WI38 (cell line): Measurements from ENCODE around the gene RHOXF1.
"Not testable (repeated sequence)": the region's sequence is repeated elsewhere in the genome, so short reads cannot be mapped to it uniquely, and the experiment has no call there.

Experiments
- H3K4me3 ChIP-seq: 2 replicates; pipeline ENCODE4 v1.5.1; 2011; ENCODE audit warnings: low read depth, mild to moderate bottlenecking, control low read depth, low read length
- TF ChIP-seq, protein P1 (sequence below): IDR thresholded peaks from 2 replicates; pipeline ENCODE4 v1.5.1; 2012; ENCODE audit warnings: low read depth, mild to moderate bottlenecking, control low read depth, low read length

The RHOXF1 gene

GRCh38 chrX:120137439-120137838 lies 21.7 kb upstream of the RHOXF1 start:
- H3K4me3 ChIP-seq: no peak overlapping the region
- TF ChIP-seq, protein P1, sequence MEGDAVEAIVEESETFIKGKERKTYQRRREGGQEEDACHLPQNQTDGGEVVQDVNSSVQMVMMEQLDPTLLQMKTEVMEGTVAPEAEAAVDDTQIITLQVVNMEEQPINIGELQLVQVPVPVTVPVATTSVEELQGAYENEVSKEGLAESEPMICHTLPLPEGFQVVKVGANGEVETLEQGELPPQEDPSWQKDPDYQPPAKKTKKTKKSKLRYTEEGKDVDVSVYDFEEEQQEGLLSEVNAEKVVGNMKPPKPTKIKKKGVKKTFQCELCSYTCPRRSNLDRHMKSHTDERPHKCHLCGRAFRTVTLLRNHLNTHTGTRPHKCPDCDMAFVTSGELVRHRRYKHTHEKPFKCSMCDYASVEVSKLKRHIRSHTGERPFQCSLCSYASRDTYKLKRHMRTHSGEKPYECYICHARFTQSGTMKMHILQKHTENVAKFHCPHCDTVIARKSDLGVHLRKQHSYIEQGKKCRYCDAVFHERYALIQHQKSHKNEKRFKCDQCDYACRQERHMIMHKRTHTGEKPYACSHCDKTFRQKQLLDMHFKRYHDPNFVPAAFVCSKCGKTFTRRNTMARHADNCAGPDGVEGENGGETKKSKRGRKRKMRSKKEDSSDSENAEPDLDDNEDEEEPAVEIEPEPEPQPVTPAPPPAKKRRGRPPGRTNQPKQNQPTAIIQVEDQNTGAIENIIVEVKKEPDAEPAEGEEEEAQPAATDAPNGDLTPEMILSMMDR: no peak

DNA sequence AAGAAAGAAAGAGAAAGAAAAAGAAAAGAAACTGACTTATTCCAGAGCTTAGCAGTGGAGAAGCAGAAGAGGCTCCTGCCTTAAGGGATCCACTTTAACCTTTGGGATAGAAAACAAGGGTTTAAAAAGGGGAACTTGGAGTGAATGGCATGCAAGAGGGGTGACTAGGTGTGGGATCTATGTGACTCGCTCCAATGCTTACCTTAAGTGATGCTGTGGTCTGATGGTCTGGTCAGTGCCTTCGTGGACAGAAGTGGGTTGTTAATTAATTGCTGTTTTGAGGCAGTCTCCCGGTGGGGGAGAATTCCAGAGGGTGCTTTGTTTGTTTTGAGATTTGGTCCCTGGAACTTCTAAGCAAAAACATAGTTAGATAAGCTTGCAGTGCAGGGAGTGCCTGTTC lies 21.1 kb upstream of the RHOXF1 start:
- TF ChIP-seq, protein P1: no peak
- no peak overlapping the region for H3K4me3 ChIP-seq

DNA sequence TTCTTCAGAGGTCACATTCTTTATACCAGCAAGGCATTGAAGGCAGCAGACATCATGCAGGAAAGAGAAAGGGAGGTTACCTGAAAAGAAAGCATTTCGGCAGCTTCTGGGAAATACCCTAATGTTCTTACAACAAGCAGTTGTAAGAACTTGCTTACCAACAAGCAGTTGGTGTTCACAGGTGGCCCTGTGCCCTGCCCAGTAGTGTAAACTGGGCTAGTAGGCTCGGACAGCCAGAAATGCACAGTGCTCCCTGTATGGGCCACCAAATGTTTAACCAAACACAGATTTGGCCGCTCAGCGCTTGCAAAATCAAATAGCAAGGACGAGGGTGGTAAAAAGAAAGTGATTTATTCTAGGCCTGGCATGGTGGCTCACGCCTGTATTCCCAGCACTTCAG lies 20.4 kb upstream of the RHOXF1 start:
- no peak overlapping the region for H3K4me3 ChIP-seq
- TF ChIP-seq, protein P1: no peak

GRCh38 chrX:120128306-120128846 lies 12.7 kb upstream of the RHOXF1 start:
- not testable (repeated sequence) for H3K4me3 ChIP-seq

DNA sequence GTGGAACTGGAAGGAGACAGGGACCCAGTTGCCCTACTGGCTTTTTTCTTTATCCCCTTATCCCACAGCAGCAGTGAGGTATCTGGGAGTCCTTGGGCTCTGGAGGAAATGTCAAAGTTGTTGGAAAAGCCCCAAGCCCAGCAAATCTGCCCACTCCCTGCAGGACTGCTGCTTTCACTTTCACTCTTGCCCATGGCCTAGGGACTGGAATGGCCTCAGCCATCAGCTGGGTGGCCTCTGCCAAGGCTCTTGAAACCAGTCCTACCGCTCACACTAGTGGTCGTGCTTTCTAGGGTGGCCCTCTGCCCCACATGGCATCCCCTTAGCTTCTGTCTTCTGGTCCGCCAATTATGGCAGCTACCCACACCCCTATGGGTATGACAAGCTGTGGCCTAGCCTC lies 9.7 kb upstream of the RHOXF1 start:
- TF ChIP-seq, protein P1: no peak
- H3K4me3 ChIP-seq: peak overlapping the region; percentile 2; the same call in 1 of the 2 replicates

DNA sequence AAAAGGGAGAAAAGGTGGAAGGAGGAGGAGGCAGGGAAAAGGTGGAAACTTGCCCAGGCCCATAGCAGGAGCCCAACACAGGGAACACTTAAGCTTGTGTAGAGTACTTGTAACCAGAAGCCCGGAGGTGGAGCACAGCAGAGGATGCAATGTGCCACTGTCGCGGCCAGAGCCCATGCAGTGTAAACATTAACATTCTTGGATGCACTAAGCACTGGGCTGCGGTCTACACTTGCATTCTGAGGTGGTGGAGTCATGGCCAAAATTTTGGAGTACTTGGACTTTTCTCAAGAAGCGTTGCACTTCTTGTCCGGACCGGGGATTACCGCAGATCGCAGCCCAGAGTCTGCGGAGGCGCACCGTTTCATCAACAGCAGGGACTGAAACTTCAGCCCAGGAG lies 4.5 kb upstream of the RHOXF1 start:
- TF ChIP-seq, protein P1: no peak
- H3K4me3 ChIP-seq: no peak overlapping the region

- H3K4me3 ChIP-seq: no peak overlapping the region
- TF ChIP-seq, protein P1: no peak
Measured at GRCh38 chrX:120111611-120112010, 4.1 kb downstream of the RHOXF1 start.

DNA sequence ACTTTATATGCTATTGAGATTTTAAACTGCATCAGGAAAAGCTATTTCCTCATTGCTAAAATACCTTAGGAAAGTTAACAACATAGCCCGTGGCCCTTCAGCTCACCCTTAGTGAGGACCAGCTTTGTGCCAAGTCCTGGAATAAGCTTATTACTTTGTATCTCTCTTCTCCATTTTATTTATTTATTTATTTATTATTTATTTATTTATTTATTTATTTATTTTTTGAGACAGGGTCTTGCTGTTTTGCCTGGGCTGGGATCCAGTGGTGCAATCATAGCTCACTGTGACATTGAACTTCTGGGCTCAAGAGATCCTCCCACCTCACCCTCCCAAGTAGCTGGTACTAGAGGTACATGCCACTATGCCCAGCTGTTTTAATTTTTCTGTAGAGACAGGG lies 6.3 kb downstream of the RHOXF1 start:
- TF ChIP-seq, protein P1: no peak
- H3K4me3 ChIP-seq: no peak overlapping the region

DNA sequence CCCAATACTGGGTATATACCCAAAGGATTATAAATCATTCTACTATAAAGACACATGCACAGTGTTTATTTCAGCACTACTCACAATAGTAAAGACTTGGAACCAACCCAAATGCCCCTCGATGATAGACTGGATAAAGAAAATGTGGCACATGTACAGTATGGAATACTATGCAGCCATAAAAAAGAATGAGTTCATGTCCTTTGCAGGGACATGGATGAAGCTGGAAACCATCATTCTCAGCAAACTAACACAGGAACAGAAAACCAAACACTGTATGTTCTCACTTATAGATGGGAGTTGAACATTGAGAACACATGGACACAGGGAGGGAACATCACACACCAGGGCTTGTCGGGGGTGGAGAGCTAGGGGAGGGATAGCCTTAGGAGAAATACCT lies 11.0 kb downstream of the RHOXF1 start:
- H3K4me3 ChIP-seq: not testable (repeated sequence)

- H3K4me3 ChIP-seq: not testable (repeated sequence)
Measured at GRCh38 chrX:120101057-120101456, 14.7 kb downstream of the RHOXF1 start.
